WTC11 (cell line): Measurements from ENCODE around the gene OSBPL10.

Experiments
- ATF3 ChIP-seq: sonication (generic); formaldehyde crosslinking; conservative IDR thresholded peaks from 2 replicates; pipeline ENCODE4 v1.8.1; 2022; ENCODE audit warnings: mild to moderate bottlenecking, missing genetic modification reagents
- CREB1 ChIP-seq: sonication (generic); formaldehyde crosslinking; IDR thresholded peaks from 2 replicates; pipeline ENCODE4 v1.8.0; 2023; ENCODE audit warnings: mild to moderate bottlenecking, missing genetic modification reagents
- CREM ChIP-seq: sonication (generic); formaldehyde crosslinking; IDR thresholded peaks from 2 replicates; pipeline ENCODE4 v1.8.1; 2022; ENCODE audit warnings: mild to moderate bottlenecking, missing genetic modification reagents, moderate library complexity
- CTCF ChIP-seq: fragments of 200-600 bp; IDR thresholded peaks from 2 replicates; pipeline ENCODE4 v1.8.0; 2022; ENCODE audit warnings: antibody characterized with exemption
- FOXJ3 ChIP-seq: sonication (generic); formaldehyde crosslinking; IDR thresholded peaks from 2 replicates; pipeline ENCODE4 v1.9.0; 2021; ENCODE audit warnings: missing genetic modification reagents, mild to moderate bottlenecking, borderline replicate concordance
- JUN ChIP-seq: sonication (generic); formaldehyde crosslinking; IDR thresholded peaks from 2 replicates; pipeline ENCODE4 v1.8.0; 2023; ENCODE audit warnings: mild to moderate bottlenecking, missing genetic modification reagents
- MAX ChIP-seq: sonication (generic); formaldehyde crosslinking; IDR thresholded peaks from 2 replicates; pipeline ENCODE4 v1.8.0; 2022; ENCODE audit warnings: mild to moderate bottlenecking, missing genetic modification reagents
- PREB ChIP-seq: sonication (generic); formaldehyde crosslinking; IDR thresholded peaks from 2 replicates; pipeline ENCODE4 v1.8.1; 2022; ENCODE audit warnings: mild to moderate bottlenecking, missing genetic modification reagents, moderate library complexity, borderline replicate concordance
- RORB ChIP-seq: fragments of 250-450 bp; sonication (Bioruptor Pico); IDR thresholded peaks from 2 replicates; pipeline ENCODE4 v1.9.0; 2021; ENCODE audit warnings: mild to moderate bottlenecking
- USF2 ChIP-seq: sonication (generic); formaldehyde crosslinking; IDR thresholded peaks from 2 replicates; pipeline ENCODE4 v1.8.1; 2023; ENCODE audit warnings: mild to moderate bottlenecking, missing genetic modification reagents, moderate library complexity

GRCh38 chr3:31896026-31896425 is 85.0 kb downstream of the OSBPL10 start:
- TF ChIP-seq CREM (CRISPR knock-in tag) = no peak
- TF ChIP-seq FOXJ3 = no peak
- no peak for TF ChIP-seq CTCF
- TF ChIP-seq CREB1 = no peak
- TF ChIP-seq RORB (CRISPR knock-in tag) = no peak
- TF ChIP-seq ATF3 (CRISPR knock-in tag) = no peak
- no peak for TF ChIP-seq USF2
- TF ChIP-seq PREB (CRISPR knock-in tag) = no peak
- TF ChIP-seq MAX (CRISPR knock-in tag) = no peak
- no peak for TF ChIP-seq JUN (CRISPR knock-in tag)
